Body of pancreas (tissue), 4 donors: Measurements from ENCODE around the gene GLOD5.

Source experiments
- CTCF ChIP-seq, 7 experiments: fragments of 450-650 bp in 4 of 7; fragments of 200-600 bp in 3 of 7; sonication (generic) in 3 of 7; IDR thresholded peaks; one replicate each; pipeline ENCODE4 v1.5.1; 2016 to 2019; ENCODE audit warnings: antibody characterized with exemption in 7 of 7
- POLR2A ChIP-seq, 3 donors: fragments of 450-650 bp; IDR thresholded peaks; one replicate each; pipeline ENCODE4 v1.6.1; 2016; ENCODE audit warnings: antibody characterized with exemption in 3 of 3, mild to moderate bottlenecking in 2 of 3

GRCh38 chrX:48816014-48816810 lies 54.7 kb downstream of the GLOD5 start:
- TF ChIP-seq CTCF (IDR thresholded peaks at IDR 0.05) (no peak), POLR2A (IDR thresholded peaks at IDR 0.05) (no peak)
